ENCODE measurements around the gene PSMA6. TPM values are rescaled to one million over a fixed set of nuclear protein-coding genes. Genes with fewer than 3 reads are reported as not detected.

Gene PSMA6
- total and polyA plus RNA-seq, 2 of the 8 experiments (the other 6 are each of a cell fraction or from before 2014, with no cell fraction given): 180 to 238 TPM

- Histone ChIP-seq H3K23ac (ENCODE audit: insufficient read length) (no peak overlapping the region), H4K5ac (ENCODE audit: insufficient read length, low read depth, low read length) (no peak overlapping the region), H2BK120ac (replicated peaks; ENCODE audit: low read depth, low read length) (no peak overlapping the region), H2BK15ac (ENCODE audit: low read length) (no peak overlapping the region), H3K27me3 (replicated peaks in 1 of 4; ENCODE audit: control insufficient read depth in 3 of 4, extremely low read depth in 1 of 4, insufficient read depth in 3 of 4, low read length in 3 of 4) (no peaks in the 10 kb centered on the region), H4K20me1 (replicated peaks in 1 of 2; ENCODE audit: control insufficient read depth in 1 of 2, insufficient read depth in 2 of 2, low read length in 2 of 2) (peaks cover 0 to 2% of the 10 kb centered on the region in 2 experiments), H3K79me2 (ENCODE audit: control insufficient read depth in 1 of 2, insufficient read depth in 2 of 2, low read length in 2 of 2) (no peaks in the 10 kb centered on the region), H3K23me2 (ENCODE audit: low read depth, low read length) (no peaks in the 10 kb centered on the region), H4K8ac (ENCODE audit: extremely low read depth, insufficient read depth, low read length) (no peak overlapping the region), H2BK5ac (ENCODE audit: low read depth, low read length) (no peak overlapping the region), H3K79me1 (ENCODE audit: low read depth, low read length) (no peaks in the 10 kb centered on the region), H3K9ac (replicated peaks in 1 of 4; ENCODE audit: extremely low read depth in 1 of 4, low read depth in 3 of 4, low read length in 3 of 4) (no peak overlapping the region), H3K56ac (replicated peaks; ENCODE audit: insufficient read length, low read depth, low read length) (no peak overlapping the region), H3K14ac (ENCODE audit: insufficient read length) (no peak overlapping the region), H2BK20ac (ENCODE audit: low read length) (no peak overlapping the region), H3K4me3 (ENCODE audit: extremely low read depth in 1 of 4, insufficient read depth in 2 of 4, low read depth in 3 of 4, low read length in 4 of 4) (no peak overlapping the region), H2AFZ (ENCODE audit: low read length) (no peak overlapping the region), H3K4ac (replicated peaks; ENCODE audit: insufficient read length, low read depth, low read length) (no peak overlapping the region), H2AK5ac (ENCODE audit: low read depth, low read length) (0 out of 2 replicates have a peak overlapping the region, but pooled peaks have one; percentile 4), H3K36me3 (ENCODE audit: control insufficient read depth in 2 of 4, insufficient read depth in 4 of 4, low read length in 3 of 4) (no peaks in the 10 kb centered on the region), H3K27ac (ENCODE audit: low read depth, low read length) (no peak overlapping the region), H3K4me2 (ENCODE audit: insufficient read depth in 1 of 2, low read depth in 2 of 2, low read length in 2 of 2) (no peak overlapping the region), H4K91ac (replicated peaks; ENCODE audit: insufficient read length, low read length) (no peak overlapping the region), H3K18ac (ENCODE audit: extremely low read depth, low read length) (no peak overlapping the region), H3K9me3 (ENCODE audit: insufficient read depth in 2 of 2, low read depth in 1 of 2, low read length in 1 of 2) (no peaks in the 10 kb centered on the region), H2BK12ac (ENCODE audit: low read depth, low read length) (no peak overlapping the region), H3K4me1 (replicated peaks in 1 of 4; ENCODE audit: control insufficient read depth in 3 of 4, insufficient read depth in 4 of 4, low read length in 3 of 4) (peaks cover 0 to 18% (median 7%) of the 10 kb centered on the region in 4 experiments; a peak in 5 of 7 replicates)
- POLR2A ChIA-PET (ENCODE audit: partially characterized antibody): interaction anchor here (0.9 to 4.6 kb wide), 2 partner anchors 37 to 74 kb away, joined by 3 to 30 read pairs; partner anchors contain the start of genes NFKBIA and PSMA6
- no peak for DNase-seq (ENCODE audit: low read depth in 1 of 2, low spot score in 2 of 2)
- TF ChIP-seq NANOG (IDR thresholded peaks at IDR 0.05; ENCODE audit: insufficient read depth, low read depth, low read length, poor library complexity, severe bottlenecking): no peak
- no peak for FAIRE-seq
- CTCF ChIA-PET (ENCODE audit: partially characterized antibody): interaction anchor here (1.1 to 4.3 kb wide), 4 partner anchors 10 to 40 kb away, joined by 5 to 18 read pairs (median 6); no protein-coding TSS in a partner anchor
- 95% methylated on average over 11 of the region's 12 CpGs; no CpG with 5 or more reads in 1 of the 2 experiments for WGBS, 2 experiments (ENCODE audit: extremely low coverage in 1 of 2, insufficient coverage in 1 of 2, insufficient read length in 1 of 2, insufficient replicate concordance in 2 of 2, low coverage in 1 of 2, low lambda C conversion rate in 2 of 2, missing lambda C conversion rate in 1 of 2)
Observed at GRCh38 chr14:35366056-35366451, 73.9 kb downstream of the PSMA6 start.
